SK-N-SH treated with all-trans-retinoic acid at 6 μM for 48 hours (cell line): ENCODE data around the gene RXRG.

Experiments used
- ATAC-seq: fragments of 200-7000 bp; cut with Tn5 transposase; 3 replicates; pipeline ENCODE4 v1.9.1; 2020; ENCODE audit warnings: mild to moderate bottlenecking, moderate library complexity
- ARNTL ChIP-seq: fragments of 450-650 bp; formaldehyde crosslinking; IDR thresholded peaks from 2 replicates; pipeline ENCODE4 v1.5.0; 2020; ENCODE audit warnings: low read depth, mild to moderate bottlenecking, moderate library complexity, borderline replicate concordance
- BACH2 ChIP-seq: fragments of 250-450 bp; sonication (Bioruptor Pico); IDR thresholded peaks from 2 replicates; pipeline ENCODE4 v1.9.0; 2021; ENCODE audit warnings: mild to moderate bottlenecking, borderline replicate concordance
- CREB5 ChIP-seq: fragments of 250-450 bp; sonication (Bioruptor Pico); IDR thresholded peaks from 2 replicates; pipeline ENCODE4 v1.5.1; 2020; ENCODE audit warnings: low read depth, mild to moderate bottlenecking, moderate library complexity
- CSDC2 ChIP-seq: fragments of 250-450 bp; sonication (Bioruptor Pico); IDR thresholded peaks from 2 replicates; pipeline ENCODE4 v1.5.0; 2020; ENCODE audit warnings: mild to moderate bottlenecking, moderate library complexity
- CSRNP3 ChIP-seq: fragments of 250-450 bp; sonication (Bioruptor Pico); IDR thresholded peaks from 2 replicates; pipeline ENCODE4 v1.5.1; 2021; ENCODE audit warnings: mild to moderate bottlenecking, moderate library complexity
- ESRRG ChIP-seq: fragments of 250-450 bp; sonication (Bioruptor Pico); IDR thresholded peaks from 2 replicates; pipeline ENCODE4 v1.6.1; 2021; ENCODE audit warnings: mild to moderate bottlenecking
- GLIS3 ChIP-seq: fragments of 250-450 bp; sonication (Bioruptor Pico); IDR thresholded peaks from 2 replicates; pipeline ENCODE4 v1.5.0; 2020; ENCODE audit warnings: mild to moderate bottlenecking, moderate library complexity
- OSR1 ChIP-seq: fragments of 250-450 bp; sonication (Bioruptor Pico); IDR thresholded peaks from 2 replicates; pipeline ENCODE4 v1.8.0; 2022; ENCODE audit warnings: moderate library complexity, mild to moderate bottlenecking, inconsistent platforms
- POU6F1 ChIP-seq: fragments of 250-450 bp; sonication (Bioruptor Pico); IDR thresholded peaks from 2 replicates; pipeline ENCODE4 v1.8.0; 2021; ENCODE audit warnings: low read depth, mild to moderate bottlenecking, moderate library complexity, borderline replicate concordance
- PPARA ChIP-seq: fragments of 250-450 bp; sonication (Bioruptor Pico); IDR thresholded peaks from 2 replicates; pipeline ENCODE4 v1.5.0; 2020; ENCODE audit warnings: mild to moderate bottlenecking, borderline replicate concordance
- SNAI2 ChIP-seq: fragments of 250-450 bp; sonication (Bioruptor Pico); IDR thresholded peaks from 2 replicates; pipeline ENCODE4 v1.5.0; 2020; ENCODE audit warnings: mild to moderate bottlenecking, moderate library complexity
- TCF4 ChIP-seq: fragments of 250-450 bp; sonication (Bioruptor Pico); IDR thresholded peaks from 2 replicates; pipeline ENCODE4 v1.8.0; 2021; ENCODE audit warnings: mild to moderate bottlenecking, moderate library complexity, borderline replicate concordance
- TSHZ2 ChIP-seq: fragments of 250-450 bp; sonication (Bioruptor Pico); IDR thresholded peaks from 2 replicates; pipeline ENCODE4 v1.5.0; 2020; ENCODE audit warnings: mild to moderate bottlenecking, moderate library complexity
- ZC3H10 ChIP-seq: fragments of 250-450 bp; sonication (Bioruptor Pico); IDR thresholded peaks from 2 replicates; pipeline ENCODE4 v1.5.1; 2021; ENCODE audit warnings: mild to moderate bottlenecking, moderate library complexity
- ZFP3 ChIP-seq: fragments of 250-450 bp; sonication (Bioruptor Pico); IDR thresholded peaks from 2 replicates; pipeline ENCODE4 v1.5.0; 2020; ENCODE audit warnings: mild to moderate bottlenecking, moderate library complexity
- ZNF565 ChIP-seq: fragments of 450-650 bp; formaldehyde crosslinking; conservative IDR thresholded peaks from 2 replicates; pipeline ENCODE4 v1.5.0; 2020; ENCODE audit warnings: low read depth, mild to moderate bottlenecking, moderate library complexity
- ZNF70 ChIP-seq: fragments of 450-650 bp; formaldehyde crosslinking; IDR thresholded peaks from 2 replicates; pipeline ENCODE4 v1.5.0; 2020; ENCODE audit warnings: mild to moderate bottlenecking, moderate library complexity
- ZNF8 ChIP-seq: fragments of 450-650 bp; formaldehyde crosslinking; IDR thresholded peaks from 2 replicates; pipeline ENCODE4 v1.5.0; 2020; ENCODE audit warnings: mild to moderate bottlenecking, moderate library complexity

Gene RXRG

GRCh38 chr1:165442653-165443052 is 2.3 kb downstream of the RXRG start:
- TF ChIP-seq ARNTL (CRISPR knock-in tag) = no peak
- no peak for TF ChIP-seq PPARA (CRISPR knock-in tag)
- no peak for TF ChIP-seq ZNF70 (CRISPR knock-in tag)
- TF ChIP-seq ZNF565 = no peak
- no peak for TF ChIP-seq ESRRG (CRISPR knock-in tag)
- TF ChIP-seq TSHZ2 = no peak
- TF ChIP-seq, all 23 proteins: peak for 0
- no peak for ATAC-seq

- ATAC-seq = no peak
- TF ChIP-seq ARNTL (CRISPR knock-in tag) = no peak
- no peak for TF ChIP-seq TSHZ2
- no peak for TF ChIP-seq OSR1
- TF ChIP-seq CSRNP3 = no peak
- no peak for TF ChIP-seq TCF4
- TF ChIP-seq POU6F1 (CRISPR knock-in tag) = no peak
- TF ChIP-seq SNAI2 (CRISPR knock-in tag) = no peak
- no peak for TF ChIP-seq ZNF8 (CRISPR knock-in tag)
These were observed 2.9 kb downstream of the RXRG start for GRCh38 chr1:165442053-165442452.

GRCh38 chr1:165441166-165441880 is 3.6 kb downstream of the RXRG start:
- TF ChIP-seq ZNF70 (CRISPR knock-in tag) (no peak), ZFP3 (CRISPR knock-in tag) (no peak), POU6F1 (CRISPR knock-in tag) (no peak), ZC3H10 (CRISPR knock-in tag) (no peak), GLIS3 (no peak), TCF4 (no peak), SNAI2 (CRISPR knock-in tag) (no peak), ESRRG (CRISPR knock-in tag) (no peak)
- ATAC-seq = no peak

- ATAC-seq = no peak
- TF ChIP-seq ESRRG (CRISPR knock-in tag) = no peak
- no peak for TF ChIP-seq ZC3H10 (CRISPR knock-in tag)
- TF ChIP-seq CREB5 (CRISPR knock-in tag) = no peak
- no peak for TF ChIP-seq BACH2 (CRISPR knock-in tag)
- no peak for TF ChIP-seq PPARA (CRISPR knock-in tag)
- no peak for TF ChIP-seq CSDC2 (CRISPR knock-in tag)
These were observed 5.6 kb downstream of the RXRG start for GRCh38 chr1:165439330-165439729.
